ENCODE data around the gene MBD3. TPM values are rescaled to one million over a fixed set of nuclear protein-coding genes. Genes with fewer than 3 reads are reported as not detected.
"Not testable (repeated sequence)": the region's sequence is repeated elsewhere in the genome, so short reads cannot be mapped to it uniquely, and the experiment has no call there.

MBD3 gene
- total and polyA plus RNA-seq, 2 experiments from 2014 or later = 27.6 to 118 TPM

DNA sequence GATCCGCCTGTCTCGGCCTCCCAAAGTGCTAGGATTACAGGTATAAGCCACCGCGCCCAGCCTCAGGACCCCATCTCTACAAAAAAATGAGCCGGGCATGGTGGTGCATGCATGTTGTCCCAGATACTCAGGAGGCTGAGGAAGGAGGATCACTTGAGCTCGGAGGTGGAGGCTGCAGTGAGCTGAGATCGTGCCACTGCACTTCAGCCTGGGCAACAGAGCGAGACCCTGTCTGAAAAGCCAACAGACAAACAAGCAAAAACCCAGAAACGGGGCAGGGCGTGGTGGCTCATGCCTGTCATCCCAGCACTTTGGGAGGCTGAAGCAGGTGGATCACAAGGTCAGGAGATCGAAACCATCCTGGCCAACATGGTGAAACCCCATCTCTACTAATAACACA, 61.8 kb downstream of the MBD3 start:
- not testable (repeated sequence) for H3K4me2 ChIP-seq; H3K79me2 ChIP-seq (replicated peaks; ENCODE audit: insufficient read depth); H3F3A ChIP-seq (replicated peaks; ENCODE audit: low read depth); H3K27ac ChIP-seq (ENCODE audit: low read depth); H2AFZ ChIP-seq; H3K27ac Mint-ChIP-seq; H3K9me3 Mint-ChIP-seq; H3K4me1 ChIP-seq (ENCODE audit: insufficient read depth); DNase-seq (ENCODE audit: low spot score); H3K4me1 Mint-ChIP-seq; H3K4me3 ChIP-seq; H3K27me3 ChIP-seq (ENCODE audit: insufficient read depth); H3K9me2 ChIP-seq (ENCODE audit: insufficient read depth); H3K36me3 Mint-ChIP-seq (ENCODE audit: low read depth); ATAC-seq; H3K4me3 Mint-ChIP-seq; H4K20me1 ChIP-seq (replicated peaks; ENCODE audit: insufficient read depth); H3K36me3 ChIP-seq (ENCODE audit: insufficient read depth)
- peaks cover 12% of the 10 kb centered on the region for H3K27me3 Mint-ChIP-seq (ENCODE audit: insufficient read depth, low read depth, poor library complexity)

DNA sequence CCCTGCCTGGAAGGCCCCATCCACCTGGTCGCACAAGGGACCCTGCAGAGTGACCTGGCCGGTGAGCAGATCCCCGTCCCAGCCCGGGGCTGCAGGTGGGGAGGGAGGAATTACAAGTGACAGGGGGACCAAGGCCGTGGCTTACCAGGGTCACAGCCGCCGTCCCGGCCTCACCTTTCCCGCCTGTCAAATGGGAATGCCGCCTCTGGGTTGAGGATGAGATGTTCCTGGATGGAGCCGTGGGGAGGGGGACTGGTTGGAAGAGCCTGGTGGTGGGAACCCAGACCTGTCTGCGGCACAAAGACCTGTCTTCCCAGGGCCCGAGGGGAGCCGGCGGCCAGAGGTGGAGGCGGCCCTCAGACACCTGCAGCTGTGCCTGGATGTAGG, 63.2 kb downstream of the MBD3 start:
- H4K20me1 ChIP-seq (replicated peaks; ENCODE audit: insufficient read depth) = no peaks in the 10 kb centered on the region
- TF ChIP-seq EZH2phosphoT487 (IDR thresholded peaks at IDR 0.05; ENCODE audit: unreplicated experiment) (no peak), STAT1 (IDR thresholded peaks at IDR 0.05; ENCODE audit: unreplicated experiment) (no peak), ZNF331 (CRISPR knock-in tag; IDR thresholded peaks at IDR 0.05; ENCODE audit: low read depth) (no peak), JUNB (IDR thresholded peaks at IDR 0.05; ENCODE audit: unreplicated experiment) (no peak)
- no peak overlapping the region for H3K4me3 Mint-ChIP-seq
- no peaks in the 10 kb centered on the region for H3K36me3 ChIP-seq (ENCODE audit: insufficient read depth)
- H3F3A ChIP-seq (replicated peaks; ENCODE audit: low read depth) = no peaks in the 10 kb centered on the region
- H3K36me3 Mint-ChIP-seq (ENCODE audit: low read depth) = peaks cover 3% of the 10 kb centered on the region; the same call in 1 of the 3 replicates
- ATAC-seq = no peak
- no peak for DNase-seq (ENCODE audit: low spot score)
- H3K27ac Mint-ChIP-seq = no peak overlapping the region
- H3K27ac ChIP-seq (ENCODE audit: low read depth) = no peak overlapping the region
- H2AFZ ChIP-seq = no peak overlapping the region
- peaks cover 2% of the 10 kb centered on the region; the same call in 1 of the 3 replicates for H3K9me3 Mint-ChIP-seq
- H3K9me2 ChIP-seq (ENCODE audit: insufficient read depth) = no peaks in the 10 kb centered on the region
- no peaks in the 10 kb centered on the region for H3K4me1 ChIP-seq (ENCODE audit: insufficient read depth)
- H3K27me3 Mint-ChIP-seq (ENCODE audit: insufficient read depth, low read depth, poor library complexity) = peaks cover 23% of the 10 kb centered on the region
- peaks cover 5% of the 10 kb centered on the region; the same call in 2 of the 3 replicates for H3K4me1 Mint-ChIP-seq
- H3K27me3 ChIP-seq (ENCODE audit: insufficient read depth) = peaks cover 8% of the 10 kb centered on the region
- H3K79me2 ChIP-seq (replicated peaks; ENCODE audit: insufficient read depth) = no peaks in the 10 kb centered on the region
- no peak overlapping the region for H3K4me2 ChIP-seq
- no peak overlapping the region for H3K4me3 ChIP-seq

DNA sequence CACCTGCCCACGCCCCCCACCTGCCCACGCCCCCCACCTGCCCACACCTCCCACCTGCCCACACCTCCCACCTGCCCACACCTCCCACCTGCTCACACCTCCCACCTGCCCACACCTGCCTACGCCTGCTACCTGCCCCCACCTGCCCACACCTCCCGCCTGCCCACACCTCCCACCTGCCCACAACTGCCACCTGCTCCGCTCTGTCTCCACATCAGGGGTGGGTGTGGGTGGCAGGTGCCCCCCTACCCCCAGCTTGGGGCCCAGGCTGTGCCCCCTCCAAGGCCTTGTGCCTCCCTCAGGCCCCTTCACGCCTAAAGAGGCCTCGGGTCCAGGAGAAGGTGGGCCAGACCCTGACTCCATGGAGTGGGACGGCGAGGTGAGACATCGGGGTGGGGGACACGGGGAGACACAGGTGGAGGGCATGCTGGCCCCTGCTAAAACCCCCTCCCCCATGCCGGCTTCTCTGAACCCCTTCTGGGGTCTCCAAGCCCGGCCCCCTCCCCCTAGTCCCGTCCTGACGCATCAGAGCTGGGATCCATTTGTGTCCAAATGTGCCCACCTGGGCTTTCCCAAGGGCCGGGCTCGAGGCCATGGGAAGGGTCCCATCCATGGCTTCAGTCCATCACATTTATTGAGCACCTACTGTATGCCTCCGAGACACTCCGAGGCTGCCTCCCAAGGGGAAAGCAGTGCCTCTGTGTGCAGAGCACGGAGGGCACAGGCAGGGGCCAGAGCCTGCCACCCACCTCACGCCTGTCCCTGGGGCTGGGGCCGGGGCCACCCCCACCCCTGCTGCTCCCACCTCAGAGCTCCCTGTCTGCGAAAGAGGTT, 63.9 kb downstream of the MBD3 start:
- no peak overlapping the region for H2AFZ ChIP-seq
- H3K4me1 Mint-ChIP-seq = peaks cover 6% of the 10 kb centered on the region; the same call in 2 of the 3 replicates
- H3K36me3 ChIP-seq (ENCODE audit: insufficient read depth) = no peaks in the 10 kb centered on the region
- H3K27ac Mint-ChIP-seq = no peak overlapping the region
- no peaks in the 10 kb centered on the region for H3K9me2 ChIP-seq (ENCODE audit: insufficient read depth)
- peaks cover 13% of the 10 kb centered on the region for H3K27me3 ChIP-seq (ENCODE audit: insufficient read depth)
- no peak overlapping the region for H3K4me2 ChIP-seq
- no peaks in the 10 kb centered on the region for H3K4me1 ChIP-seq (ENCODE audit: insufficient read depth)
- peaks cover 3% of the 10 kb centered on the region; the same call in 1 of the 3 replicates for H3K9me3 Mint-ChIP-seq
- H3K4me3 Mint-ChIP-seq = no peak overlapping the region
- no peaks in the 10 kb centered on the region for H3F3A ChIP-seq (replicated peaks; ENCODE audit: low read depth)
- H3K27ac ChIP-seq (ENCODE audit: low read depth) = no peak overlapping the region
- peaks cover 26% of the 10 kb centered on the region for H3K27me3 Mint-ChIP-seq (ENCODE audit: insufficient read depth, low read depth, poor library complexity)
- ATAC-seq = no peak
- no peak overlapping the region for H3K4me3 ChIP-seq
- DNase-seq (ENCODE audit: low spot score) = no peak
- H4K20me1 ChIP-seq (replicated peaks; ENCODE audit: insufficient read depth) = no peaks in the 10 kb centered on the region
- no peaks in the 10 kb centered on the region for H3K79me2 ChIP-seq (replicated peaks; ENCODE audit: insufficient read depth)
- H3K36me3 Mint-ChIP-seq (ENCODE audit: low read depth) = peaks cover 4% of the 10 kb centered on the region; the same call in 1 of the 3 replicates
- no peak for TF ChIP-seq ZNF331 (CRISPR knock-in tag; IDR thresholded peaks at IDR 0.05; ENCODE audit: low read depth)
- no peak for TF ChIP-seq ZNF114 (CRISPR knock-in tag; IDR thresholded peaks at IDR 0.05)
- no peak for TF ChIP-seq STAT1 (IDR thresholded peaks at IDR 0.05; ENCODE audit: unreplicated experiment)
- no peak for TF ChIP-seq POLR2AphosphoS5 (IDR thresholded peaks at IDR 0.05; ENCODE audit: low read depth)
- TF ChIP-seq, protein P1, sequence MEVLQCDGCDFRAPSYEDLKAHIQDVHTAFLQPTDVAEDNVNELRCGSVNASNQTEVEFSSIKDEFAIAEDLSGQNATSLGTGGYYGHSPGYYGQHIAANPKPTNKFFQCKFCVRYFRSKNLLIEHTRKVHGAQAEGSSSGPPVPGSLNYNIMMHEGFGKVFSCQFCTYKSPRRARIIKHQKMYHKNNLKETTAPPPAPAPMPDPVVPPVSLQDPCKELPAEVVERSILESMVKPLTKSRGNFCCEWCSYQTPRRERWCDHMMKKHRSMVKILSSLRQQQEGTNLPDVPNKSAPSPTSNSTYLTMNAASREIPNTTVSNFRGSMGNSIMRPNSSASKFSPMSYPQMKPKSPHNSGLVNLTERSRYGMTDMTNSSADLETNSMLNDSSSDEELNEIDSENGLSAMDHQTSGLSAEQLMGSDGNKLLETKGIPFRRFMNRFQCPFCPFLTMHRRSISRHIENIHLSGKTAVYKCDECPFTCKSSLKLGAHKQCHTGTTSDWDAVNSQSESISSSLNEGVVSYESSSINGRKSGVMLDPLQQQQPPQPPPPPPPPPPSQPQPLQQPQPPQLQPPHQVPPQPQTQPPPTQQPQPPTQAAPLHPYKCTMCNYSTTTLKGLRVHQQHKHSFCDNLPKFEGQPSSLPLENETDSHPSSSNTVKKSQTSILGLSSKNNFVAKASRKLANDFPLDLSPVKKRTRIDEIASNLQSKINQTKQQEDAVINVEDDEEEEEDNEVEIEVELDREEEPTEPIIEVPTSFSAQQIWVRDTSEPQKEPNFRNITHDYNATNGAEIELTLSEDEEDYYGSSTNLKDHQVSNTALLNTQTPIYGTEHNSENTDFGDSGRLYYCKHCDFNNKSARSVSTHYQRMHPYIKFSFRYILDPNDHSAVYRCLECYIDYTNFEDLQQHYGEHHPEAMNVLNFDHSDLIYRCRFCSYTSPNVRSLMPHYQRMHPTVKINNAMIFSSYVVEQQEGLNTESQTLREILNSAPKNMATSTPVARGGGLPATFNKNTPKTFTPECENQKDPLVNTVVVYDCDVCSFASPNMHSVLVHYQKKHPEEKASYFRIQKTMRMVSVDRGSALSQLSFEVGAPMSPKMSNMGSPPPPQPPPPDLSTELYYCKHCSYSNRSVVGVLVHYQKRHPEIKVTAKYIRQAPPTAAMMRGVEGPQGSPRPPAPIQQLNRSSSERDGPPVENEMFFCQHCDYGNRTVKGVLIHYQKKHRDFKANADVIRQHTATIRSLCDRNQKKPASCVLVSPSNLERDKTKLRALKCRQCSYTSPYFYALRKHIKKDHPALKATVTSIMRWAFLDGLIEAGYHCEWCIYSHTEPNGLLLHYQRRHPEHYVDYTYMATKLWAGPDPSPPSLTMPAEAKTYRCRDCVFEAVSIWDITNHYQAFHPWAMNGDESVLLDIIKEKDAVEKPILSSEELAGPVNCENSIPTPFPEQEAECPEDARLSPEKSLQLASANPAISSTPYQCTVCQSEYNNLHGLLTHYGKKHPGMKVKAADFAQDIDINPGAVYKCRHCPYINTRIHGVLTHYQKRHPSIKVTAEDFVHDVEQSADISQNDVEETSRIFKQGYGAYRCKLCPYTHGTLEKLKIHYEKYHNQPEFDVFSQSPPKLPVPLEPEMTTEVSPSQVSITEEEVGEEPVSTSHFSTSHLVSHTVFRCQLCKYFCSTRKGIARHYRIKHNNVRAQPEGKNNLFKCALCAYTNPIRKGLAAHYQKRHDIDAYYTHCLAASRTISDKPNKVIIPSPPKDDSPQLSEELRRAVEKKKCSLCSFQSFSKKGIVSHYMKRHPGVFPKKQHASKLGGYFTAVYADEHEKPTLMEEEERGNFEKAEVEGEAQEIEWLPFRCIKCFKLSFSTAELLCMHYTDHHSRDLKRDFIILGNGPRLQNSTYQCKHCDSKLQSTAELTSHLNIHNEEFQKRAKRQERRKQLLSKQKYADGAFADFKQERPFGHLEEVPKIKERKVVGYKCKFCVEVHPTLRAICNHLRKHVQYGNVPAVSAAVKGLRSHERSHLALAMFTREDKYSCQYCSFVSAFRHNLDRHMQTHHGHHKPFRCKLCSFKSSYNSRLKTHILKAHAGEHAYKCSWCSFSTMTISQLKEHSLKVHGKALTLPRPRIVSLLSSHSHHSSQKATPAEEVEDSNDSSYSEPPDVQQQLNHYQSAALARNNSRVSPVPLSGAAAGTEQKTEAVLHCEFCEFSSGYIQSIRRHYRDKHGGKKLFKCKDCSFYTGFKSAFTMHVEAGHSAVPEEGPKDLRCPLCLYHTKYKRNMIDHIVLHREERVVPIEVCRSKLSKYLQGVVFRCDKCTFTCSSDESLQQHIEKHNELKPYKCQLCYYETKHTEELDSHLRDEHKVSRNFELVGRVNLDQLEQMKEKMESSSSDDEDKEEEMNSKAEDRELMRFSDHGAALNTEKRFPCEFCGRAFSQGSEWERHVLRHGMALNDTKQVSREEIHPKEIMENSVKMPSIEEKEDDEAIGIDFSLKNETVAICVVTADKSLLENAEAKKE (CRISPR knock-in tag; IDR thresholded peaks at IDR 0.05) = no peak
- no peak for TF ChIP-seq NANOG (IDR thresholded peaks at IDR 0.05; ENCODE audit: borderline replicate concordance)
